MM.1S (cell line): ENCODE results near the gene PCDHA6.
A peak's percentile ranks its signal among the peaks of the same experiment; 100 is the strongest.
"Not testable (repeated sequence)": the region's sequence is repeated elsewhere in the genome, so short reads cannot be mapped to it uniquely, and the experiment has no call there.

Source experiments
- DNase-seq: peaks from one replicate; pipeline ENCODE4 v3.0.0-alpha.2; 2015
- H2AFZ ChIP-seq: fragments of 300-600 bp; sonication (generic); 2 replicates; pipeline ENCODE4 v1.6.0; 2016; ENCODE audit warnings: antibody characterized with exemption, low read length
- H3F3A ChIP-seq: fragments of 300-600 bp; sonication (generic); 2 replicates; pipeline ENCODE4 v1.6.1; 2016; ENCODE audit warnings: mild to moderate bottlenecking, antibody characterized with exemption, low read length, moderate library complexity, mixed read lengths; ENCODE audit not compliant: insufficient read depth
- H3K27ac ChIP-seq: fragments of 300-600 bp; sonication (generic); 2 replicates; pipeline ENCODE4 v1.5.1; 2016; ENCODE audit warnings: mild to moderate bottlenecking, low read length
- H3K27me3 ChIP-seq: fragments of 300-600 bp; sonication (generic); replicated peaks from 2 replicates; pipeline ENCODE4 v1.6.0; 2016; ENCODE audit warnings: low read length; ENCODE audit not compliant: insufficient read depth
- H3K36me3 ChIP-seq: fragments of 300-600 bp; sonication (generic); replicated peaks from 2 replicates; pipeline ENCODE4 v1.6.1; 2016; ENCODE audit warnings: mild to moderate bottlenecking, low read length, mixed read lengths; ENCODE audit not compliant: insufficient read depth
- H3K4me1 ChIP-seq: fragments of 300-600 bp; sonication (generic); 2 replicates; pipeline ENCODE4 v1.6.1; 2016; ENCODE audit warnings: low read length, mixed read lengths
- H3K4me2 ChIP-seq: fragments of 300-600 bp; sonication (generic); 2 replicates; pipeline ENCODE4 v1.6.0; 2016; ENCODE audit warnings: low read depth, low read length
- H3K4me3 ChIP-seq: fragments of 300-600 bp; sonication (generic); 2 replicates; pipeline ENCODE4 v1.5.1; 2016; ENCODE audit warnings: low read length, mixed read lengths
- H3K79me2 ChIP-seq: fragments of 300-600 bp; sonication (generic); 2 replicates; pipeline ENCODE4 v1.6.1; 2016; ENCODE audit warnings: mixed run types, low read length, mixed read lengths
- H3K9ac ChIP-seq: fragments of 300-600 bp; sonication (generic); 2 replicates; pipeline ENCODE4 v1.6.1; 2016; ENCODE audit warnings: low read length, mixed read lengths
- H3K9me2 ChIP-seq: fragments of 300-600 bp; sonication (generic); replicated peaks from 2 replicates; pipeline ENCODE4 v1.6.1; 2016; ENCODE audit warnings: mild to moderate bottlenecking, low read length, mixed read lengths; ENCODE audit not compliant: insufficient read depth
- H3K9me3 ChIP-seq: fragments of 300-600 bp; sonication (generic); replicated peaks from 2 replicates; pipeline ENCODE4 v1.6.1; 2016; ENCODE audit warnings: mild to moderate bottlenecking, low read length, mixed read lengths; ENCODE audit not compliant: insufficient read depth
- H4K20me1 ChIP-seq: fragments of 300-600 bp; sonication (generic); 2 replicates; pipeline ENCODE4 v1.6.1; 2016; ENCODE audit warnings: mild to moderate bottlenecking, low read length, moderate library complexity, mixed read lengths; ENCODE audit not compliant: insufficient read depth
- CTCF ChIP-seq: fragments of 300-600 bp; sonication (generic); IDR thresholded peaks from 2 replicates; pipeline ENCODE4 v1.5.1; 2016; ENCODE audit warnings: antibody characterized with exemption, low read length, mixed read lengths
- EZH2 ChIP-seq: fragments of 300-600 bp; sonication (generic); optimal IDR thresholded peaks from 2 replicates; pipeline ENCODE3; 2017; ENCODE audit warnings: low read depth, mild to moderate bottlenecking, antibody characterized with exemption, low read length, mixed read lengths
- EZH2phosphoT487 ChIP-seq: fragments of 300-600 bp; sonication (generic); IDR thresholded peaks from 2 replicates; pipeline ENCODE4 v1.6.1; 2018; ENCODE audit warnings: antibody characterized with exemption, low read length

PCDHA6 gene

GRCh38 chr5:140869555-140869886 lies 41.8 kb downstream of the PCDHA6 start:
- H3K4me1 ChIP-seq = no peaks in the 10 kb centered on the region
- no peaks in the 10 kb centered on the region for H3F3A ChIP-seq
- no peaks in the 10 kb centered on the region for H3K9me3 ChIP-seq
- DNase-seq = no peak
- H4K20me1 ChIP-seq = no peaks in the 10 kb centered on the region
- H3K4me3 ChIP-seq = peak overlapping the region; percentile 50
- peak overlapping the region; percentile 75; the same call in 1 of the 2 replicates for H2AFZ ChIP-seq
- H3K4me2 ChIP-seq = peak overlapping the region; percentile 67
- no peaks in the 10 kb centered on the region for H3K27me3 ChIP-seq
- no peak overlapping the region for H3K9ac ChIP-seq
- TF ChIP-seq EZH2phosphoT487 (no peak), CTCF (peak; percentile 47)
- H3K9me2 ChIP-seq = no peaks in the 10 kb centered on the region
- no peak overlapping the region for H3K27ac ChIP-seq
- H3K79me2 ChIP-seq = no peaks in the 10 kb centered on the region
- no peaks in the 10 kb centered on the region for H3K36me3 ChIP-seq

- no peak for TF ChIP-seq EZH2phosphoT487
- TF ChIP-seq CTCF = no peak
- TF ChIP-seq EZH2 = no peak
- Histone ChIP-seq H3K9me3 (no peaks in the 10 kb centered on the region), H3K36me3 (no peaks in the 10 kb centered on the region), H3K4me1 (no peaks in the 10 kb centered on the region), H3K9me2 (no peaks in the 10 kb centered on the region), H3K4me3 (no peak overlapping the region), H3K79me2 (no peaks in the 10 kb centered on the region), H3K27me3 (no peaks in the 10 kb centered on the region), H3K9ac (no peak overlapping the region), H2AFZ (no peak overlapping the region), H3K27ac (no peak overlapping the region), H3F3A (no peaks in the 10 kb centered on the region), H4K20me1 (no peaks in the 10 kb centered on the region), H3K4me2 (no peak overlapping the region)
- no peak for DNase-seq
Measured at GRCh38 chr5:140870221-140871201, 42.8 kb downstream of the PCDHA6 start.

GRCh38 chr5:140875085-140876065 lies 47.6 kb downstream of the PCDHA6 start, which contains the start of gene PCDHA12:
PCDHA12 (plus strand) TSS chr5:140875308; CDS start chr5:140875473, 165 bp downstream.
- Histone ChIP-seq H3K9me3 (no peaks in the 10 kb centered on the region), H3K4me1 (no peaks in the 10 kb centered on the region), H3K27ac (no peak within 1 kb of the TSS), H3K4me3 (no peak within 1 kb of the TSS), H3K79me2 (no peaks in the 10 kb centered on the region), H3K9me2 (no peaks in the 10 kb centered on the region), H3K27me3 (no peaks in the 10 kb centered on the region), H3K36me3 (no peaks in the 10 kb centered on the region), H3K4me2 (no peak within 1 kb of the TSS), H3K9ac (no peak within 1 kb of the TSS), H4K20me1 (no peaks in the 10 kb centered on the region), H2AFZ (no peak within 1 kb of the TSS), H3F3A (no peaks in the 10 kb centered on the region)
- TF ChIP-seq CTCF (no peak), EZH2 (no peak), EZH2phosphoT487 (no peak)
- no peak for DNase-seq

GRCh38 chr5:140876541-140877261 lies 48.9 kb downstream of the PCDHA6 start:
- not testable (repeated sequence) for H3K4me1 ChIP-seq, H4K20me1 ChIP-seq, H3K36me3 ChIP-seq, H3K27ac ChIP-seq, H3F3A ChIP-seq, H3K4me3 ChIP-seq, H2AFZ ChIP-seq, H3K27me3 ChIP-seq, H3K9me2 ChIP-seq, H3K79me2 ChIP-seq, H3K4me2 ChIP-seq, H3K9ac ChIP-seq, H3K9me3 ChIP-seq, DNase-seq
